DMS 273 treated with DMSO at 0.1 percent for 48 hours (cell line): ENCODE results near the gene STK17B.
"Not testable (repeated sequence)": the region's sequence is repeated elsewhere in the genome, so short reads cannot be mapped to it uniquely, and the experiment has no call there.

ENCODE experiments used
- DNase-seq: peaks from one replicate; lab custom pipeline; 2025; lab: John Stamatoyannopoulos, UW

STK17B gene

DNA sequence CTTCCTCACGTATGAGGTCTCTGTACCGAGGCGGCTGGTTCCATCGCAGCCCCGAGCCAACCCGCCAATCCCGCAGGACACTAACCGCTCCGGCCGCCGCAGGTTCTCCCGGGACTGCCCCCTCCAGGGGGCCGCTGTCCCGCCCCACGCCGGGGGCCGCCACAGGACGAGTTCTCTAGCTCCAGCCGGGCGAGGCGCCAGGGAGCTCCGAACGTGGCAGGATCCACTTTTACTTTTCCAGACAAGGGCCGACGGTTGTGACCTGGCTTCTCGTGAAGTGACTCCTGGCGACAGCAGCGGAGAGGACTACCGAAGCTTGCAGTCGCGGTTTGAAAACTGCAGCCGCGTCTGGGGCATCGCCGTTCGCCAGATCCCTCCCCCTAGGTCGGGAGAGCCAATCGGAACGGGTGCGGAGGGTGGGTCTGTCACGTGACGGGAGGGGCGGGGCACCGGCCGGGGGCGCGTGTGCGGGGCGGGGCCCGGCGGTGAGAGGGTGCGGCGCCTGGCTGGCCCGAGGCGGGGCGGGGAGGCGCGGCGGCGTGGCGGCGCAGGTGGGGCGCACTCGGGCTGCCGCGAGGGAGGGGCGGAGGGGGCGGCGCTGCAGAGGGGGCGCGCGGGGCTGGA is at the start of gene STK17B:
STK17B (minus strand) TSS at position 331 of the 624 bp plus-strand sequence. CDS start 8,195 bp downstream, outside the sequence.
- DNase-seq: peak; percentile 73

- no peak for DNase-seq
Observed at GRCh38 chr2:196220671-196221070, 49.3 kb upstream of the STK17B start.

- DNase-seq: no peak
Observed at GRCh38 chr2:196219671-196220070, 48.3 kb upstream of the STK17B start.

- DNase-seq: no peak
Observed at GRCh38 chr2:196218106-196218505, 46.7 kb upstream of the STK17B start.

DNA sequence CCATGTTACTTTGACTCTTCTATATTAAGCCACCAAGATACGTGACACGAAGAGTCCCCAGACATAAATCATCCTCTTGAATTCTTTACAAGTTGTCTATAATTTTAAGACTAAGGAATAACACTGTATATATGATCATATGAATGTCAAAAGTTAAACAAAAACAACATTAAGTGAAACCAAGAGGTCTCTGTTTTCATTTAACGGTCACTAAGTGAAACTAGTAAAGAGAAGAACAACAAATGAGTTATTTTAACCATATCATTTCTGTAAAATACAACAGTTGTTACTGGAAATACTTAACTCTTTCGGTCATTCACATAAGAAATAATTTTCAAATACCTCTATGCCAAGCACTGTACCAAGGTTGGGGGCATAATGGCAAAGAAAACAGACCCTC is 45.7 kb upstream of the STK17B start:
- no peak for DNase-seq

- DNase-seq: no peak
Observed at GRCh38 chr2:196215376-196215775, 44.0 kb upstream of the STK17B start.

- no peak for DNase-seq
Observed at GRCh38 chr2:196214156-196214555, 42.8 kb upstream of the STK17B start.

DNA sequence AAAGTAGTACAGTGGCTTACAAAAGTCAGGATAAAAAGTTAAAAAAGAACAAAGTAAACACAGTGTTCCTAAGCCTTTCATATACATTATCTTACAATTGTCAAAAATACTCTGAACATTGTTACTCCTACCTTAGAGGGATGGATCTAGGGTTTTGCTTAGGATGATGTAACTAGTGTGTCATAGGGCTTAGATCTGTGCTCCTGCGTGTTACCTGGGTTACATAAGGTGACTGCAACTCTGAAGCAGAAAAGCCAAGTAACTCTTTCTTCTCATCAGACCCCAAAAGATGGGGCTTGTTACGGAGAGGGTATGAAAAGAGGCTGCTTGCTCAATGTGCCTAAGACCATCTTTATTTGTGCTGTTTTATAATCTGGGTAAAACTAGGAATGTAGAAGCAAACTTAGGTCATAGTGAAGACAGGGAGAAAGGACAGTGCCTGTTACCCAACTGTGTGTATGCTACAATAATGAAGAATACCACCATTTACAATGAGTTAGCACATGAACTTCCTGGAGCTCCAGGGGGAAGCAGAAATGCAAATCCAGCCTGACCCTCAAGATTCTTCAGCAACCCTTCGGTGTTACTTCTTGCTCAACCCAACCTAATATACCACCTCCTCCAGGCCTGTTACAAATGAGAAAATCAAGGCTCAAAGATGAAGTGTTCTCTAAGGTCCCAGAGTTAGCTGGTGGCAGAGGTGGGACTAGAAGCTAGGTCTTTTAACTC is 42.0 kb upstream of the STK17B start:
- DNase-seq: no peak

DNA sequence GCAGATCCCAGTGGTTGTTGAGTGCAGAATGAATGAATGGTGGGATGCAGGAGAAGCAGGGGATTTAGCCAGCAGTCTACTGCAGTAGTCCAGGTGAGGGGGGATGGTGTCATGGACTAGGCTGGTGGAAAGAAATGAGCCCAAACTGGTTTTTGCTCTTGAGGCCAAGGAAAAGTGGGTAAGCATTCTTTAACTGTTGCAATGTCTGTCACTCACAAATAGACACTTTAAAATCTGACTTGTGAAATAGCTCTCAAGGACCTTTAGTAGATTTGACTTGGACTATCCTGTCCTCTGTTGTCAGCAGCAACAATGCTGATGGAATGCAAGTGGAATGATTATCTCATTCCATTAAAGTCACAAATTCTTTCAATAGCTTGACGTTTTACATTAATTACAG is 37.5 kb upstream of the STK17B start:
- no peak for DNase-seq

DNA sequence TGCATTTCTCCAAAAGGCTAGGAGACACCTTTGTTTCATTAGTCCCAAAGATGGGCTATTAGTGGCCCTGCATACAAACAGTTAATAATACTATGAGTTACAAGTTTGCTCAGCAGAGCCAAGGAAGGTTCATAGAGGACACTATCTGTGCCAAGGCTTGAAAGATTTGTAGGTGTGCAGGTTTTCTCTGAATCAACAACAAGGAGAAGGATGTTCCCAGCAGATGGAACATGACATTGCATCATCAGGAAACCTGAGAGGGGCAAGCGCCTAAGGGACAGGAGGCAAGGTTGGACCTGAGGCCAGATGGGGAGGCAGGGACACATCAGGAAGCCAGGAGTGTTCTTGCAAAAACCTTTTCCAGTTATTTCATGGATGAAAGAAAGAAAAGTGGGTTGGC is 35.4 kb upstream of the STK17B start:
- peak; percentile 53 for DNase-seq

DNA sequence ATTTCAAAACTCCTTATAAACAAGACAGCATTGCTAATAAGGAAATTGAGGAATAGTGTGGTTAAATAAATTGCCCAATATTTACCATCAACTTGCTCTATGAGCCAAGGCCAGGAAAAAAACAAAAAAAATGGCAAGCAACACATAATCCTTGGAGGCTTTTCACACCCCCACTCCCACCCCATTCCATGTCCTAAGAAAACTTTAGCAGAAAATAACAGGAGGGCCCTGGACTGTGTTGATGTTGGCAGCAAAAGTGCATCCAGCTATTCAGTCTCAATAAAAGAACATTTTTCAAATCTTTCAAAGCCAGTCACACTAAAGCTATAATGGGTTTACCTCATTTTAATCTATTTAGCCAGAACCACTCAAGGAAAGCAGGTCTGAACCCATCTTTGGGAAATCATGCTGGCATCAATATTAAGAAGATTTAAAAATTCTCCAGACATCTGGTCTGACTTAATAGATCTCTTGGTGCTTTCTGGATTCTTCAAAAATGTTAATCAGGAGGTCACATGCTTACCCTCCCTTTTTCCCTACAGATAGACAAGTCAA is 34.6 kb upstream of the STK17B start:
- no peak for DNase-seq

DNA sequence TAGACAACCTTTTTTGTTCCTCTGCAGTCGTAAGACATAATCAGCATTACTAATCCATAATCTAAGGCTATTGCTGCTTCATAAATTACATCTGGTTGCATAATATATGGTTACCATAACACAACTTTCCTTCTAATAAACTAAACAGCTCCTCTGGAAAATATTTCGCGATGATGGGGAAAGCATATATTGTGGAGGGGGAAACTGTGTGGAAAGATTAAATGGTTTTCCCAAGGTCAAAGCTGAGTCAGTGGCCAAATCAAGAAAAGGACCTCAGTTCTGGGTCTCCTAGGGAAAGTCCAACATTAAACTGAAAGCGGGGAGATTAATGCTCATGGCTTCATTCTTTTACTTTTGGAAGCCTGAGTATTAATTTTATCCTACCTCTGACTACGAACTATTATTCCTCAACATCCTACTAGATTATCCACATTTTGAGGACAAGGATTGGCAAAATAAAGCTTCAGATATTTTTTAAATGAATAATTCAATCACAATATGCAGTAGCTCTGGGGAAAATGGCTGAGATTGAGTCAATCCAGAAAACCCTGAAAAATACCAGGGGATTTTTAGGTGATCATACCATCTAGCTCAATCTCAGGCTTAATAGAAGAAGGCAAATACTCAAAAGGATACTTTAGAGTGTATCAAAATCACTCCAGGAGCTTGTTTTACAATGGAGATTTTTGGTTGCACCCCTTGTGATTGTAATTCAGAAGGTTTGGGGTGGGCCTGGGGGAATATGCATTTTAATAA is 33.8 kb upstream of the STK17B start:
- no peak for DNase-seq

DNA sequence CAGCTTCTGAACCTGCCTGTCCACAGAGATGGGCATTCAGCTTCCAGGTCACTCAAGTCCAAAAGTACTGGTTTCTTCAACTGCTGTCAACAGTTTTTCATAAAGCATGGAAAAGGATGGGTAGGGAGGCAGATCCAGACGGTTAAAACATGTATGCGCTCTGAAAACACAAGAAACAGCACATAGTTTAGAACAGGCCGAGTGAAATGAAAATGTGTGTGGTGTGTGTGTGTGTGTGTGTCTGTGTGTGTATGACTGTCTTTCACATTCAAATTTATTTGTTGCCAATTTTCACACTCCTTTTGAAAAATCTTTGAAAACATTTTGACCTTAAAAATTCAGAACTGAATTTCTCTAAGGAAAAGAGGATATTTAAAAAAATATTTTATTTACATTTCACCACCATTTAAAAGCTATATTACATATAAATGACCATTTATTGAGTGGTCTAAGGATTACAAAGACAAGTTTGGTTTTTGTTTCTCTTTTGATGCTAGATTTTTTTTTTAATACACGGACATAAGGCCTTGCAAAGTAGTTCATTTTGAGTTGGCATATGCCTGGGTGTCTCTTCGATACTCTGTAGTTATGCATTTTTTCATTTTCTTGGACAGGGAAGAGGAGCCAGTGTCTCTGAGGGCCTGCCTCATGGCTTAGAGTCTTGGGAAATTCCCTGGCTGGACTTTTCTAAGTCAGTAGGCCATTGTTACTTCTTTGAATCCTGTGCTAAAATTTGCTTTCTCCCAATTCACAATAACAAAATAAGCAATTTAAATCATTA is 30.0 kb upstream of the STK17B start:
- DNase-seq: no peak

DNA sequence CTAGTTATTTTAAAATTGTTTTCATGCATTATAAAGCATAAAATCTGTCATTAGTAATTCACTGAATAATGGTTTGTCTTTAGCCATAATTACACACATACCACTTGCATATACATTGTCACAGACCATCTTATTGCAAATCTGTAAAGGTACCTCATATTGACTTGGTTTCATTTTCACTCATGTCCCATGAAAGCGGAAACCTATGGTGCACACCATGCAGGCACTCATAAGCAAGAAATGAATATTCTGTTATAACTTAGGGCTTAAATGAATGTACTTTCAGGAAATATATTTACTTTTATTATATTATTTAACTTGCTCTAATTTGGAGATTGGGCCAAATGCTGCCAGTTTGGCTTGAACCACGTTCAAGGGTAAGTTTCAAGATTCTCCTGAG is 29.2 kb upstream of the STK17B start:
- no peak for DNase-seq

GRCh38 chr2:196195758-196196157 is 24.4 kb upstream of the STK17B start:
- no peak for DNase-seq

DNA sequence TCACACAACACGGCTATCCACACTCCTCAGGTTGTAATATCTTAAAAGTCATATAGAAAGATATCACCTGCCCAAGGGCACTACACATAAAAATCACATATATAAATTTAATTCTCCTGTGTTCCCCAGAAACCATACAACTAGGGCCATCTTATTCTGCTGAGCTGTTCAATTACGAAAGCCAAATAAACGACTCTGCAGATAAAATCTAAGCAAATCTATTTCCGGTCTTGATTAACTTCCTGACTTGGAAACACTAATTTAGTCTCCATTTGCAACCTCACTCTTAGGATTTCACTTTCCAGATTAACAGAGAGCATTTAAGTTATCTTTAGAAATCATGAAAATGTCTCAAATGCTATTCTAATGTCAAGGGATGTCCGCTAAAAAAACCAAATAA is 23.9 kb upstream of the STK17B start:
- no peak for DNase-seq

DNA sequence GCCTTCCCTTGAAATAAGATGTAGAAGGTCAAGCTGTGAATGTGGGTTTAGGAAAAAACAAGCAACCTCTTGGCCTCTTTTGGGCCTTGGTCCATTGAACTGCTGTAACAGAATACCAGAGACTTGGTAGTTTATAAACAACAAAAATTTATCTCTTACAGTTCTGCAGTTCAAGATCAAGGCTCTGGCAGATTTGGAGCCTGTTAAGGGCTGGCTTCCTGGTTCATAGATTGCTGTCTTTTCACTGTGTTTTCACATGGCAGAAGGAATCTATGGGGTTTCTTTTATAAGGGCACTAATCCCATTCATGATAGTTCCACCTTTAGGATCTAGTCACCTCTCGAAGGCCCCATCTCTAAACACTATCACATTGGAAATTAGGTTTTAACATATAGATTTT is 20.2 kb upstream of the STK17B start:
- DNase-seq: no peak

- DNase-seq: no peak
Observed at GRCh38 chr2:196187898-196188458, 16.6 kb upstream of the STK17B start.

DNA sequence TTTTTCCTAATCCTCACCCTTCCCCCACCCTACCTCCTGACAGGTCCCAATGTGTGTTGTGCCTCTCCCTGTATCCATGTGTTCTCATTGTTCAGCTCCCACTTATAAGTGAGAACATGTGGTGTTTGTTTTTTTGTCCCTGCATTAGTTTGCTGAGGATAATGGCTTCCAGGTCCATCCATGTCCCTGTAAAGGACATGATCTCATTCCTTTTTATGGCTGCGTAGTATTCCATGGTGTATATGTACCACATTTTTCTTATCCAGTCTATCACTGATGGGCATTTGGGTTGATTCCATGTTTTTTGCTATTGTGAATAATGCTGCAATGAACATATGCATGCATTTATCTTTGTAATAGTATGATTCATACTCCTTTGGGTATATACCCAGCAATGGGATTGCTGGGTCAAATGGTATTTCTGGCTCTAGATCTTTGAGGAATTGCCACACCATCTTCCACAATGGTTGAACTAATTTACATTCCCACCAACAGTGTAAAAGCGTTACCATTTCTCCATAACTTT is 15.9 kb upstream of the STK17B start:
- not testable (repeated sequence) for DNase-seq

GRCh38 chr2:196186266-196186980 is 15.0 kb upstream of the STK17B start:
- DNase-seq: no peak

DNA sequence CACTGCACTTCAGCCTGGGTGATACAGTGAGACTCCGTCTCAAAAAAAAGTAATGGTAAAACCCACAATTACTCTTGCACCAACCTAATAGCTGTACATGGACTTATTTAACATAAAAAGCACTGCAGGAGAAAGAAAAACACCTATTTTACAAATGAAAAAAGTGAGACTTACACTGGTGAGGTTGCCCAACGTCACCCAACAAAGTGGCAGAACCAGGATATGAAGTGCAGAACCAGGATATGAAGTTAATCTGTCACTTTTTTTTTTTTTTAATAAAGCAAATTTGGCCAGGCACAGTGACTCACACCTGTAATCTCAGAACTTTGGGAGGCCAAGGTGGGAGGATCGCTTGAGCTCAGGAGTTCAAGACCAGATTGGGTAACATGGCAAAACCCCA is 13.5 kb upstream of the STK17B start:
- no peak for DNase-seq
